ENCODE measurements around the gene TXNRD1. TPM values are rescaled to one million over a fixed set of nuclear protein-coding genes. Genes with fewer than 3 reads are reported as not detected.
A peak's percentile ranks its signal among the peaks of the same experiment; 100 is the strongest.

The TXNRD1 gene
- 100 to 1,000 TPM in 3 of 4 donors, 10 to 100 TPM in 1; 94.1 to 240 (median 128) TPM for total RNA-seq

GRCh38 chr12:104215638-104216297 lies at the start of gene TXNRD1:
TXNRD1 (plus strand) TSS chr12:104215779; CDS start chr12:104215803, 24 bp downstream.
- H3K4me1 ChIP-seq: peaks cover 0 to 15% (median 0%) of the 10 kb centered on the region in 4 donors
- peak; percentile 80 to 93 (median 86) for DNase-seq
- no peaks in the 10 kb centered on the region for H3K27me3 ChIP-seq
- H3K27ac ChIP-seq: peak within 1 kb of the TSS; percentile 33 to 68 (median 58)
- H3K36me3 ChIP-seq: no peaks in the 10 kb centered on the region
- TF ChIP-seq POLR2A (IDR thresholded peaks at IDR 0.05) (no peak), CTCF (IDR thresholded peaks at IDR 0.05) (peak; percentile 73 to 92 (median 88))
- peak within 1 kb of the TSS; percentile 44 to 67 (median 59) for H3K4me3 ChIP-seq
- no peaks in the 10 kb centered on the region for H3K9me3 ChIP-seq

- no peak for TF ChIP-seq POLR2A (IDR thresholded peaks at IDR 0.05)
- TF ChIP-seq CTCF (IDR thresholded peaks at IDR 0.05): no peak
- H3K36me3 ChIP-seq: no peaks in the 10 kb centered on the region
- H3K27ac ChIP-seq: no peak overlapping the region
- no peak overlapping the region for H3K4me3 ChIP-seq
- no peaks in the 10 kb centered on the region for H3K9me3 ChIP-seq
- no peak for DNase-seq
- no peaks in the 10 kb centered on the region for H3K4me1 ChIP-seq
- no peaks in the 10 kb centered on the region for H3K27me3 ChIP-seq
These were observed 49.8 kb upstream of the TXNRD1 start for GRCh38 chr12:104165801-104166200.

GRCh38 chr12:104166465-104166864 lies 49.1 kb upstream of the TXNRD1 start:
- no peak overlapping the region for H3K4me3 ChIP-seq
- no peak for TF ChIP-seq POLR2A (IDR thresholded peaks at IDR 0.05)
- no peak for TF ChIP-seq CTCF (IDR thresholded peaks at IDR 0.05)
- no peaks in the 10 kb centered on the region for H3K36me3 ChIP-seq
- H3K4me1 ChIP-seq: no peaks in the 10 kb centered on the region
- no peak overlapping the region for H3K27ac ChIP-seq
- DNase-seq: no peak
- no peaks in the 10 kb centered on the region for H3K27me3 ChIP-seq
- no peaks in the 10 kb centered on the region for H3K9me3 ChIP-seq

GRCh38 chr12:104167519-104168458 lies 47.8 kb upstream of the TXNRD1 start:
- no peaks in the 10 kb centered on the region for H3K27me3 ChIP-seq
- TF ChIP-seq POLR2A (IDR thresholded peaks at IDR 0.05) (no peak), CTCF (IDR thresholded peaks at IDR 0.05) (no peak)
- no peak overlapping the region for H3K4me3 ChIP-seq
- no peak for DNase-seq
- H3K36me3 ChIP-seq: no peaks in the 10 kb centered on the region
- no peak overlapping the region for H3K27ac ChIP-seq
- no peaks in the 10 kb centered on the region for H3K4me1 ChIP-seq
- no peaks in the 10 kb centered on the region for H3K9me3 ChIP-seq

GRCh38 chr12:104168596-104168995 lies 47.0 kb upstream of the TXNRD1 start:
- Histone ChIP-seq H3K27ac (no peak overlapping the region), H3K9me3 (no peaks in the 10 kb centered on the region), H3K36me3 (no peaks in the 10 kb centered on the region), H3K4me1 (no peaks in the 10 kb centered on the region), H3K4me3 (no peak overlapping the region), H3K27me3 (no peaks in the 10 kb centered on the region)
- DNase-seq: no peak
- TF ChIP-seq CTCF (IDR thresholded peaks at IDR 0.05) (no peak), POLR2A (IDR thresholded peaks at IDR 0.05) (no peak)

Data from Peyer's patch (tissue), 4 donors.